B cell (primary cell): ENCODE measurements around the gene GPT2. TPM values are rescaled to one million over a fixed set of nuclear protein-coding genes. Genes with fewer than 3 reads are reported as not detected.

Experiments
- ATAC-seq: fragments of 200-7000 bp; cut with Tn5 transposase; one replicate; pipeline ENCODE4 v1.10.0; 2021; ENCODE audit warnings: low read depth, mild to moderate bottlenecking, moderate number of reproducible peaks, moderate library complexity
- CTCF ChIA-PET: fragments of 350-600 bp; sonication (Branson Sonifier 250); formaldehyde crosslinking; loops from one replicate; lab custom pipeline; 2021; ENCODE audit warnings: antibody characterized with exemption, inconsistent platforms; lab: Charles Lee
- POLR2A ChIA-PET: fragments of 350-600 bp; sonication (Branson Sonifier 250); formaldehyde crosslinking; loops from one replicate; lab custom pipeline; 2021; ENCODE audit warnings: antibody characterized with exemption; lab: Charles Lee
- DNase-seq: peaks from one replicate; pipeline ENCODE4 v3.0.0; 2013
- H2AFZ ChIP-seq: 2 replicates; pipeline ENCODE4 v1.6.1; 2012; ENCODE audit warnings: mild to moderate bottlenecking, low read depth, low read length; ENCODE audit not compliant: insufficient read depth, poor library complexity, severe bottlenecking
- H3K27ac ChIP-seq, 2 donors: 1 replicate in 1 of 2; 2 replicates in 1 of 2; pipeline ENCODE4 v1.5.1; 2012 to 2013; ENCODE audit warnings: low read length in 2 of 2, mild to moderate bottlenecking in 2 of 2, moderate library complexity in 1 of 2
- H3K27me3 ChIP-seq, 4 experiments: fragments of 200-600 bp in 1 of 4; sonication (generic) in 1 of 4; replicated peaks in 1 of 4; 1 replicate in 2 of 4; 2 replicates in 2 of 4; pipeline versions ENCODE4 v1.6.1 to v1.7.0; 2013 to 2016; ENCODE audit warnings: low read length in 3 of 4, mild to moderate bottlenecking in 2 of 4, mixed read lengths in 1 of 4, moderate library complexity in 1 of 4; ENCODE audit not compliant: insufficient read depth in 4 of 4, control insufficient read depth in 3 of 4; ENCODE audit errors: control extremely low read depth in 1 of 4
- H3K36me3 ChIP-seq, 2 experiments: replicated peaks in 1 of 2; 1 replicate in 1 of 2; 2 replicates in 1 of 2; pipeline versions ENCODE4 v1.6.1 to v1.7.1; 2013; ENCODE audit warnings: low read length in 1 of 2; ENCODE audit not compliant: insufficient read depth in 2 of 2, control insufficient read depth in 1 of 2; ENCODE audit errors: control extremely low read depth in 1 of 2, extremely low read depth in 1 of 2
- H3K4me1 ChIP-seq, 2 donors: fragments of 200-600 bp in 1 of 2; sonication (generic) in 1 of 2; 1 replicate in 1 of 2; 2 replicates in 1 of 2; pipeline versions ENCODE4 v1.5.1 to v1.6.1; 2013 to 2017; ENCODE audit warnings: low read length in 2 of 2; ENCODE audit not compliant: control insufficient read depth in 2 of 2, insufficient read depth in 2 of 2
- H3K4me2 ChIP-seq: replicated peaks from 2 replicates; pipeline ENCODE3; 2012; ENCODE audit warnings: mild to moderate bottlenecking, low read depth, low read length; ENCODE audit not compliant: poor library complexity, severe bottlenecking
- H3K4me3 ChIP-seq, 5 experiments: fragments of 200-600 bp in 1 of 5; sonication (generic) in 1 of 5; 1 replicate in 3 of 5; 2 replicates in 2 of 5; pipeline versions ENCODE4 v1.5.1 to v1.7.0; 2011 to 2016; ENCODE audit warnings: low read length in 4 of 5, mild to moderate bottlenecking in 4 of 5, low read depth in 2 of 5, control low read depth in 1 of 5, moderate library complexity in 1 of 5; ENCODE audit not compliant: insufficient read depth in 1 of 5; ENCODE audit errors: control extremely low read depth in 1 of 5, extremely low read depth in 1 of 5
- H3K79me2 ChIP-seq: fragments of 200-600 bp; sonication (generic); one replicate; pipeline ENCODE4 v1.6.0; 2016; ENCODE audit warnings: low read length; ENCODE audit not compliant: control insufficient read depth, insufficient read depth
- H3K9ac ChIP-seq: fragments of 200-600 bp; sonication (generic); 2 replicates; pipeline ENCODE4 v1.6.1; 2017; ENCODE audit warnings: mild to moderate bottlenecking, low read length, moderate library complexity
- H3K9me3 ChIP-seq, 3 donors: one replicate each; pipeline versions ENCODE4 v1.6.1 to v1.7.1; 2013; ENCODE audit warnings: low read length in 2 of 3; ENCODE audit not compliant: control insufficient read depth in 2 of 3, insufficient read depth in 1 of 3; ENCODE audit errors: control extremely low read depth in 1 of 3
- H4K20me1 ChIP-seq: 2 replicates; pipeline ENCODE4 v1.6.0; 2012; ENCODE audit warnings: mild to moderate bottlenecking, low read length; ENCODE audit not compliant: insufficient read depth, control insufficient read depth, poor library complexity, severe bottlenecking
- H3K27ac Mint-ChIP-seq: one replicate; pipeline ENCODE4 v1.8.0; 2021; ENCODE audit warnings: mixed read lengths
- H3K27me3 Mint-ChIP-seq: one replicate; pipeline ENCODE4 v1.8.0; 2021; ENCODE audit warnings: mixed read lengths
- H3K4me1 Mint-ChIP-seq: one replicate; pipeline ENCODE4 v1.8.0; 2021; ENCODE audit warnings: mixed read lengths
- H3K4me3 Mint-ChIP-seq: one replicate; pipeline ENCODE4 v1.8.0; 2021; ENCODE audit warnings: mixed read lengths
- H3K9me3 Mint-ChIP-seq: one replicate; pipeline ENCODE4 v1.8.0; 2022; ENCODE audit warnings: mixed read lengths; ENCODE audit not compliant: insufficient read depth
- CTCF ChIP-seq: fragments of 200-600 bp; IDR thresholded peaks from one replicate; pipeline ENCODE4 v1.8.0; 2022; ENCODE audit warnings: antibody characterized with exemption, mild to moderate bottlenecking
- EZH2 ChIP-seq: IDR thresholded peaks from 2 replicates; pipeline ENCODE4 v1.6.1; 2012; ENCODE audit warnings: borderline replicate concordance, low read depth, mild to moderate bottlenecking, moderate library complexity, low read length; ENCODE audit not compliant: insufficient read depth, poor library complexity, severe bottlenecking
- WGBS: methylation state at CpG from one replicate; pipeline ENCODE4 v1.1.5; 2013; ENCODE audit warnings: missing lambda C conversion rate; ENCODE audit not compliant: insufficient coverage; 5-methylcytosine and 5-hydroxymethylcytosine counted together
- intact Hi-C: fragments of 100-400 bp; cut with micrococcal nuclease; formaldehyde crosslinking; loops from one replicate; pipeline ENCODE4 v1.10.0; 2022
- polyA plus RNA-seq: library from polyadenylated mRNA; depleted of rRNA; stranded (reverse); fragments of >200 nt; gene quantifications from 2 replicates; pipeline ENCODE4 v1.2.3, GENCODE V29; 2012
- total RNA-seq, 2 donors: library from RNA; stranded (reverse); fragments of 120-200 nt in 1 of 2; gene quantifications; 1 replicate in 1 of 2; 2 replicates in 1 of 2; pipeline versions ENCODE4 v1.2.3 to v1.2.4, GENCODE V29; 2013 to 2022

The GPT2 gene
- total and polyA plus RNA-seq, 2 donors (not counting 1 experiment from before 2014, with no cell fraction given), result 6.8 to 9.9 TPM

GRCh38 chr16:46891910-46892309 lies 7.7 kb downstream of the GPT2 start:
- Mint-ChIP-seq H3K4me1 (peaks cover 4% of the 10 kb centered on the region), H3K27me3 (no peaks in the 10 kb centered on the region)

More at GRCh38 chr16:46891910-46892309, 7.7 kb downstream of the GPT2 start:
- Histone ChIP-seq H3K27ac (no peak overlapping the region), H3K79me2 (no peaks in the 10 kb centered on the region), H3K4me3 (no peak overlapping the region), H4K20me1 (no peaks in the 10 kb centered on the region), H3K4me2 (no peak overlapping the region), H3K27me3 (no peaks in the 10 kb centered on the region), H3K9ac (no peak overlapping the region), H3K36me3 (no peaks in the 10 kb centered on the region), H2AFZ (no peak overlapping the region), H3K4me1 (peaks cover 0 to 4% of the 10 kb centered on the region in 2 donors), H3K9me3 (no peaks in the 10 kb centered on the region)
- H3K4me3 Mint-ChIP-seq, result no peak overlapping the region
- ChIA-PET POLR2A (no interaction called here), CTCF (interaction anchor here (0.9 kb wide), 1 partner anchor 16 kb away, joined by 3 read pairs; no protein-coding TSS in a partner anchor)
- WGBS, result 100% methylated on average over 1 of the region's 1 CpG
- no peak for TF ChIP-seq CTCF
- TF ChIP-seq EZH2, result no peak
- intact Hi-C loops, result no loop called here
- H3K9me3 Mint-ChIP-seq, result no peaks in the 10 kb centered on the region
- ATAC-seq (no peak), DNase-seq (no peak)
- no peak overlapping the region for H3K27ac Mint-ChIP-seq
